H1 (cell line): ENCODE measurements around the gene MBNL1. TPM values are rescaled to one million over a fixed set of nuclear protein-coding genes. Genes with fewer than 3 reads are reported as not detected.
A peak's percentile ranks its signal among the peaks of the same experiment; 100 is the strongest.

Source experiments
- CTCF ChIA-PET: fragments of 300-600 bp; sonication (Branson Sonifier 250); formaldehyde crosslinking; loops from one replicate; lab custom pipeline; 2021; ENCODE audit not compliant: partially characterized antibody; lab: Charles Lee
- POLR2A ChIA-PET: fragments of 300-600 bp; sonication (Branson Sonifier 250); formaldehyde crosslinking; loops from one replicate; lab custom pipeline; 2021; ENCODE audit warnings: inconsistent platforms; ENCODE audit not compliant: partially characterized antibody; lab: Charles Lee
- DNase-seq, 2 experiments: peaks; one replicate each; pipeline versions ENCODE4 v3.0.0 to v3.0.0-alpha.2; 2010 to 2022; ENCODE audit warnings: low spot score in 2 of 2, low read depth in 1 of 2, mixed read lengths in 1 of 2
- FAIRE-seq: peaks from 2 replicates; lab custom pipeline; 2011; peaks lifted over from hg19 to GRCh38; lab: Jason Lieb, UNC
- H2AFZ ChIP-seq: 2 replicates; pipeline ENCODE4 v1.8.1; 2012; ENCODE audit warnings: low read length, inconsistent platforms
- H2AK5ac ChIP-seq: 2 replicates; pipeline ENCODE4 v1.6.1; 2013; ENCODE audit warnings: low read depth, low read length
- H2BK120ac ChIP-seq: replicated peaks from 2 replicates; pipeline ENCODE3; 2013; ENCODE audit warnings: low read depth, low read length, inconsistent platforms
- H2BK12ac ChIP-seq: 2 replicates; pipeline ENCODE4 v1.6.1; 2013; ENCODE audit warnings: low read depth, low read length
- H2BK15ac ChIP-seq: 2 replicates; pipeline ENCODE4 v1.6.1; 2013; ENCODE audit warnings: low read length
- H2BK20ac ChIP-seq: 2 replicates; pipeline ENCODE4 v1.6.1; 2013; ENCODE audit warnings: low read length
- H2BK5ac ChIP-seq: 2 replicates; pipeline ENCODE4 v1.6.1; 2013; ENCODE audit warnings: low read depth, low read length
- H3K14ac ChIP-seq: 2 replicates; pipeline ENCODE4 v1.6.1; 2013; ENCODE audit warnings: inconsistent platforms; ENCODE audit not compliant: insufficient read length
- H3K18ac ChIP-seq: 2 replicates; pipeline ENCODE4 v1.6.1; 2013; ENCODE audit warnings: low read length; ENCODE audit errors: extremely low read depth
- H3K23ac ChIP-seq: 2 replicates; pipeline ENCODE4 v1.6.1; 2013; ENCODE audit warnings: inconsistent platforms; ENCODE audit not compliant: insufficient read length
- H3K23me2 ChIP-seq: 2 replicates; pipeline ENCODE4 v1.6.1; 2013; ENCODE audit warnings: low read depth, low read length
- H3K27ac ChIP-seq: 2 replicates; pipeline ENCODE4 v1.6.1; 2011; ENCODE audit warnings: low read depth, low read length, inconsistent platforms
- H3K27me3 ChIP-seq, 4 experiments: replicated peaks in 1 of 4; 1 replicate in 1 of 4; 2 replicates in 3 of 4; pipeline versions ENCODE4 v1.6.1 to v1.8.1; 2011 to 2013; ENCODE audit warnings: low read length in 3 of 4, mild to moderate bottlenecking in 3 of 4, inconsistent platforms in 2 of 4, mixed read lengths in 2 of 4, moderate library complexity in 1 of 4; ENCODE audit not compliant: control insufficient read depth in 3 of 4, insufficient read depth in 3 of 4; ENCODE audit errors: extremely low read depth in 1 of 4
- H3K36me3 ChIP-seq, 4 experiments: 2 replicates each; pipeline versions ENCODE4 v1.6.1 to v1.8.1; 2011 to 2013; ENCODE audit warnings: mild to moderate bottlenecking in 4 of 4, low read length in 3 of 4, moderate library complexity in 2 of 4, control low read depth in 1 of 4, inconsistent platforms in 1 of 4; ENCODE audit not compliant: insufficient read depth in 4 of 4, control insufficient read depth in 2 of 4
- H3K4ac ChIP-seq: replicated peaks from 2 replicates; pipeline ENCODE3; 2013; ENCODE audit warnings: low read length, low read depth, mixed read lengths, inconsistent platforms; ENCODE audit not compliant: insufficient read length
- H3K4me1 ChIP-seq, 4 experiments: replicated peaks in 1 of 4; 1 replicate in 1 of 4; 2 replicates in 3 of 4; pipeline versions ENCODE4 v1.6.1 to v1.8.1; 2011 to 2013; ENCODE audit warnings: low read length in 3 of 4, inconsistent platforms in 2 of 4, mixed read lengths in 1 of 4; ENCODE audit not compliant: insufficient read depth in 4 of 4, control insufficient read depth in 3 of 4
- H3K4me2 ChIP-seq, 2 experiments: 2 replicates each; pipeline versions ENCODE4 v1.6.1 to v1.8.1; 2011 to 2013; ENCODE audit warnings: low read depth in 2 of 2, low read length in 2 of 2, control low read depth in 1 of 2, inconsistent platforms in 1 of 2, mild to moderate bottlenecking in 1 of 2; ENCODE audit not compliant: insufficient read depth in 1 of 2
- H3K4me3 ChIP-seq, 4 experiments: fragments of 200-600, 300-600 bp in 1 of 4; sonication (generic), shearing (Covaris generic), sonication (Bioruptor Twin) in 1 of 4; 2 replicates each; pipeline versions ENCODE4 v1.5.1 to v1.8.1; 2011 to 2016; ENCODE audit warnings: low read length in 4 of 4, low read depth in 3 of 4, control low read depth in 2 of 4, inconsistent platforms in 2 of 4, mild to moderate bottlenecking in 2 of 4, mixed read lengths in 1 of 4, moderate library complexity in 1 of 4; ENCODE audit not compliant: insufficient read depth in 2 of 4; ENCODE audit errors: extremely low read depth in 1 of 4
- H3K56ac ChIP-seq: replicated peaks from 2 replicates; pipeline ENCODE3; 2013; ENCODE audit warnings: low read depth, mild to moderate bottlenecking, mixed read lengths, low read length, inconsistent platforms; ENCODE audit not compliant: insufficient read length
- H3K79me1 ChIP-seq: 2 replicates; pipeline ENCODE4 v1.6.1; 2013; ENCODE audit warnings: low read depth, low read length, control low read depth
- H3K79me2 ChIP-seq, 2 experiments: 2 replicates each; pipeline versions ENCODE4 v1.6.1 to v1.8.1; 2012 to 2013; ENCODE audit warnings: low read length in 2 of 2, mild to moderate bottlenecking in 2 of 2, inconsistent platforms in 1 of 2; ENCODE audit not compliant: insufficient read depth in 2 of 2, control insufficient read depth in 1 of 2
- H3K9ac ChIP-seq, 4 experiments: replicated peaks in 1 of 4; 1 replicate in 1 of 4; 2 replicates in 3 of 4; pipeline versions ENCODE4 v1.6.1 to v1.8.1; 2011 to 2013; ENCODE audit warnings: low read depth in 3 of 4, low read length in 3 of 4, control low read depth in 2 of 4, mild to moderate bottlenecking in 2 of 4, moderate library complexity in 2 of 4, inconsistent platforms in 1 of 4; ENCODE audit errors: extremely low read depth in 1 of 4
- H3K9me3 ChIP-seq, 2 experiments: 2 replicates each; pipeline versions ENCODE4 v1.6.1 to v1.8.1; 2012 to 2013; ENCODE audit warnings: mild to moderate bottlenecking in 2 of 2, moderate library complexity in 2 of 2, control low read depth in 1 of 2, inconsistent platforms in 1 of 2, low read depth in 1 of 2, low read length in 1 of 2, mixed read lengths in 1 of 2; ENCODE audit not compliant: insufficient read depth in 2 of 2
- H4K20me1 ChIP-seq, 2 experiments: replicated peaks in 1 of 2; 2 replicates each; pipeline versions ENCODE3 to v1.8.1; 2011 to 2013; ENCODE audit warnings: inconsistent platforms in 2 of 2, low read length in 2 of 2, mild to moderate bottlenecking in 1 of 2; ENCODE audit not compliant: insufficient read depth in 2 of 2, control insufficient read depth in 1 of 2
- H4K5ac ChIP-seq: 2 replicates; pipeline ENCODE4 v1.6.1; 2013; ENCODE audit warnings: low read length, low read depth, mixed read lengths, inconsistent platforms; ENCODE audit not compliant: insufficient read length
- H4K8ac ChIP-seq: 2 replicates; pipeline ENCODE4 v1.8.0; 2013; ENCODE audit warnings: mild to moderate bottlenecking, moderate library complexity, low read length, inconsistent platforms; ENCODE audit not compliant: insufficient read depth; ENCODE audit errors: extremely low read depth
- H4K91ac ChIP-seq: replicated peaks from 2 replicates; pipeline ENCODE3; 2013; ENCODE audit warnings: low read length, mixed read lengths, inconsistent platforms; ENCODE audit not compliant: insufficient read length
- FOSL1 ChIP-seq: IDR thresholded peaks from 2 replicates; pipeline ENCODE4 v1.6.1; 2011; ENCODE audit warnings: mild to moderate bottlenecking, low read depth, low read length, moderate library complexity; ENCODE audit not compliant: insufficient read depth
- GABPA ChIP-seq: IDR thresholded peaks from 2 replicates; pipeline ENCODE4 v1.6.1; 2011; ENCODE audit warnings: mild to moderate bottlenecking, low read length, moderate library complexity, borderline replicate concordance; ENCODE audit not compliant: insufficient read depth
- GTF2F1 ChIP-seq: IDR thresholded peaks from 2 replicates; pipeline ENCODE4 v1.6.1; 2012; ENCODE audit warnings: low read depth, low read length, improper control_type of control experiment, borderline replicate concordance
- PHF8 ChIP-seq: fragments of 200-600 bp; sonication (generic); conservative IDR thresholded peaks from 2 replicates; pipeline ENCODE4 v1.7.1; 2012; ENCODE audit warnings: low read depth, mild to moderate bottlenecking, inconsistent platforms, low read length, moderate library complexity
- TEAD4 ChIP-seq: IDR thresholded peaks from 2 replicates; pipeline ENCODE4 v1.6.1; 2012; ENCODE audit warnings: low read depth, low read length, inconsistent platforms, mixed read lengths
- WGBS, 2 experiments: shearing (Covaris generic) in 1 of 2; methylation state at CpG; one replicate each; pipeline versions ENCODE4 v1.1.6 to v1.1.7; 2013 to 2015; ENCODE audit warnings: low lambda C conversion rate in 2 of 2, mixed read lengths in 2 of 2, inconsistent platforms in 1 of 2, low coverage in 1 of 2, missing lambda C conversion rate in 1 of 2; ENCODE audit not compliant: insufficient replicate concordance in 2 of 2, insufficient coverage in 1 of 2, insufficient read length in 1 of 2; ENCODE audit errors: extremely low coverage in 1 of 2, missing lambda C conversion rate in 1 of 2; 5-methylcytosine and 5-hydroxymethylcytosine counted together
- long read RNA-seq, 2 experiments: library from RNA in 1 of 2; library from capped mRNA in 1 of 2; stranded (forward); transcript quantifications; one replicate each; pipeline ENCODE4 v2.0.0, GENCODE V29; 2021; ENCODE audit warnings: inconsistent platforms in 1 of 2
- polyA minus RNA-seq, 3 experiments: library from RNA; depleted of rRNA, polyadenylated mRNA; stranded (reverse); fragments of >200 nt; gene quantifications; 1 replicate in 2 of 3; 2 replicates in 1 of 3; pipeline ENCODE4 v1.2.3, GENCODE V29; 2011
- polyA plus RNA-seq, 7 experiments: library from polyadenylated mRNA; depleted of rRNA in 3 of 7; stranded (reverse) in 5 of 7; unstranded in 2 of 7; fragments of >200 nt in 5 of 7; fragments of 200-250 nt in 2 of 7; gene quantifications; 1 replicate in 5 of 7; 2 replicates in 1 of 7; 4 replicates in 1 of 7; pipeline versions ENCODE4 v1.2.1 to v1.2.3, GENCODE V29; 2011 to 2013; ENCODE audit warnings: missing spikeins in 2 of 7, mixed read lengths in 2 of 7
- total RNA-seq: library from RNA; stranded (reverse); fragmentation: NEBNext Ultra II Directional; extraction: Animal tissue kit (Norgen Biotek cat#: 25700); gene quantifications from 2 replicates; pipeline ENCODE4 v1.2.1, GENCODE V29; 2021
- TF ChIP-seq, protein P1 (sequence below), 3 experiments: IDR thresholded peaks; 1 replicate in 2 of 3; 2 replicates in 1 of 3; pipeline versions ENCODE4 v1.5.1 to v1.6.1; 2011; ENCODE audit warnings: low read length in 3 of 3, mild to moderate bottlenecking in 3 of 3, inconsistent platforms in 2 of 3, low read depth in 1 of 3, moderate library complexity in 1 of 3; ENCODE audit not compliant: insufficient read depth in 1 of 3; ENCODE audit errors: control extremely low read depth in 1 of 3

Gene MBNL1
- total RNA-seq (16.1 and 16.4 TPM in 2 replicates), polyA plus RNA-seq (2011; rRNA removed) (5.0 TPM in 2 replicates), polyA minus RNA-seq (2011; rRNA and poly(A)+ RNA removed) (43.2 and 45.6 TPM in 2 replicates)
- 4.4 TPM for polyA plus RNA-seq (2011; cell fraction: cytosol; rRNA removed)
- 7.4 TPM for polyA plus RNA-seq (2011; cell fraction: nucleus; rRNA removed)
- polyA plus RNA-seq (2012, experiment 1 of 2), result 4.3 to 8.6 TPM (median 7.5 TPM) in 4 replicates
- polyA plus RNA-seq (2012, experiment 2 of 2), result 0.39 TPM
- polyA plus RNA-seq (2013, experiment 1 of 2), result 6.3 TPM
- polyA plus RNA-seq (2013, experiment 2 of 2), result 6.4 TPM
- polyA minus RNA-seq (2011; cell fraction: cytosol; rRNA and poly(A)+ RNA removed), result 16.0 TPM
- 54.6 TPM for polyA minus RNA-seq (2011; cell fraction: nucleus; rRNA and poly(A)+ RNA removed)
- long read RNA-seq, experiment 1, partial matches to known transcripts, result 5 of 5 reads
- long read RNA-seq, experiment 1, other reads (novel, unspliced or antisense), result 0 of 5 reads
- long read RNA-seq, experiment 2, partial matches to known transcripts, result 2 of 4 reads
- long read RNA-seq, experiment 2, other reads (novel, unspliced or antisense), result 1 of 4 reads

- H3K27ac ChIP-seq, result peak within 1 kb of the TSS; percentile 62
- peaks cover 0 to 17% (median 7%) of the 10 kb centered on the region in 4 experiments; a peak in 4 of 7 replicates for H3K27me3 ChIP-seq
- H3K18ac ChIP-seq, result peak within 1 kb of the TSS; percentile 55
- H4K5ac ChIP-seq, result peak within 1 kb of the TSS; percentile 42
- ChIA-PET CTCF (interaction anchor here (0.7 to 2.6 kb wide), 2 partner anchors 175 to 345 kb away, joined by 3 to 7 read pairs; no protein-coding TSS in a partner anchor), POLR2A (interaction anchor here (0.6 to 1.5 kb wide), 6 partner anchors 10 to 249 kb away, joined by 3 read pairs; no protein-coding TSS in a partner anchor)
- H2AFZ ChIP-seq, result peak within 1 kb of the TSS; percentile 85; the same call in 1 of the 2 replicates
- DNase-seq (peak; percentile 33 to 81), FAIRE-seq (no peak)
- peak within 1 kb of the TSS; percentile 68; the same call in 1 of the 2 replicates for H2BK5ac ChIP-seq
- peak within 1 kb of the TSS; percentile 50 to 71 (median 60) for H3K9ac ChIP-seq
- H2BK20ac ChIP-seq, result no peak within 1 kb of the TSS
- 1% methylated on average over 42 of the region's 50 CpGs; no CpG with 5 or more reads in 1 of the 2 experiments for WGBS, 2 experiments
- H3K4me1 ChIP-seq, result peaks cover 0 to 4% (median under 1%) of the 10 kb centered on the region in 4 experiments; a peak in 4 of 7 replicates
- H2BK15ac ChIP-seq, result peak within 1 kb of the TSS; percentile 63; the same call in 1 of the 2 replicates
- no peak within 1 kb of the TSS for H3K14ac ChIP-seq
- peak within 1 kb of the TSS; percentile 88 for H4K8ac ChIP-seq
- no peaks in the 10 kb centered on the region; the same call in 1 of the 2 replicates for H3K79me1 ChIP-seq
- no peak within 1 kb of the TSS for H3K23ac ChIP-seq
- peak within 1 kb of the TSS; percentile 66 to 86 (median 76) for H3K4me3 ChIP-seq
- H3K9me3 ChIP-seq, result no peaks in the 10 kb centered on the region
- peak within 1 kb of the TSS; percentile 77 for H3K56ac ChIP-seq
- no peaks in the 10 kb centered on the region for H3K36me3 ChIP-seq
- H4K20me1 ChIP-seq, result no peaks in the 10 kb centered on the region
- no peaks in the 10 kb centered on the region; the same call in 1 of the 2 replicates for H3K23me2 ChIP-seq
- H2BK120ac ChIP-seq, result no peak within 1 kb of the TSS
- peak within 1 kb of the TSS; percentile 55; the same call in 1 of the 2 replicates for H2BK12ac ChIP-seq
- peak within 1 kb of the TSS; percentile 71 for H3K4ac ChIP-seq
- peaks cover 0 to 38% of the 10 kb centered on the region in 2 experiments; a peak in 2 of 4 replicates for H3K79me2 ChIP-seq
- peak within 1 kb of the TSS; percentile 75 for H4K91ac ChIP-seq
- H2AK5ac ChIP-seq, result no peak within 1 kb of the TSS
- peak within 1 kb of the TSS; percentile 80 to 91 for H3K4me2 ChIP-seq
- no peak for TF ChIP-seq FOSL1
- peak; percentile 41; the same call in 1 of the 2 replicates for TF ChIP-seq PHF8
- no peak for TF ChIP-seq GTF2F1
- TF ChIP-seq, protein P1, sequence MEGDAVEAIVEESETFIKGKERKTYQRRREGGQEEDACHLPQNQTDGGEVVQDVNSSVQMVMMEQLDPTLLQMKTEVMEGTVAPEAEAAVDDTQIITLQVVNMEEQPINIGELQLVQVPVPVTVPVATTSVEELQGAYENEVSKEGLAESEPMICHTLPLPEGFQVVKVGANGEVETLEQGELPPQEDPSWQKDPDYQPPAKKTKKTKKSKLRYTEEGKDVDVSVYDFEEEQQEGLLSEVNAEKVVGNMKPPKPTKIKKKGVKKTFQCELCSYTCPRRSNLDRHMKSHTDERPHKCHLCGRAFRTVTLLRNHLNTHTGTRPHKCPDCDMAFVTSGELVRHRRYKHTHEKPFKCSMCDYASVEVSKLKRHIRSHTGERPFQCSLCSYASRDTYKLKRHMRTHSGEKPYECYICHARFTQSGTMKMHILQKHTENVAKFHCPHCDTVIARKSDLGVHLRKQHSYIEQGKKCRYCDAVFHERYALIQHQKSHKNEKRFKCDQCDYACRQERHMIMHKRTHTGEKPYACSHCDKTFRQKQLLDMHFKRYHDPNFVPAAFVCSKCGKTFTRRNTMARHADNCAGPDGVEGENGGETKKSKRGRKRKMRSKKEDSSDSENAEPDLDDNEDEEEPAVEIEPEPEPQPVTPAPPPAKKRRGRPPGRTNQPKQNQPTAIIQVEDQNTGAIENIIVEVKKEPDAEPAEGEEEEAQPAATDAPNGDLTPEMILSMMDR (IDR thresholded peaks at IDR 0.05; ENCODE audit: control extremely low read depth in 1 of 3, insufficient read depth in 1 of 3, low read depth in 1 of 3, low read length in 3 of 3), result no peak
- TF ChIP-seq TEAD4, result no peak
- no peak for TF ChIP-seq GABPA
These were observed at the start of gene MBNL1 for GRCh38 chr3:152268555-152269055. MBNL1 (plus strand) TSS chr3:152268929; CDS start chr3:152300194, 31,265 bp downstream.
